K562 (cell line): ENCODE measurements around the gene SLC46A3. TPM values are rescaled to one million over a fixed set of nuclear protein-coding genes. Genes with fewer than 3 reads are reported as not detected.

Experiments
- ATF1 ChIP-seq, 2 experiments: fragments of 450-650 bp in 1 of 2; IDR thresholded peaks; 2 replicates each; pipeline ENCODE4 v1.6.1; 2016; ENCODE audit warnings: missing compliant biosample characterization in 1 of 2, missing genetic modification characterization in 1 of 2
- DACH1 ChIP-seq: fragments of 450-650 bp; IDR thresholded peaks from 2 replicates; pipeline ENCODE4 v1.6.1; 2018; ENCODE audit not compliant: partially characterized antibody
- E2F3 ChIP-seq: fragments of 250-450 bp; sonication (Bioruptor Pico); IDR thresholded peaks from 2 replicates; pipeline ENCODE4 v1.4.0; 2020; ENCODE audit warnings: mild to moderate bottlenecking
- MAZ ChIP-seq, 2 experiments: fragments of 450-650 bp in 1 of 2; sonication (generic) in 1 of 2; formaldehyde crosslinking; IDR thresholded peaks in 1 of 2; conservative IDR thresholded peaks in 1 of 2; 2 replicates each; pipeline versions ENCODE4 v1.4.0 to v1.5.0; 2020; ENCODE audit warnings: mild to moderate bottlenecking in 1 of 2, missing genetic modification reagents in 1 of 2
- MYC ChIP-seq, 2 experiments: fragments of 250-450 bp in 1 of 2; sonication (Bioruptor Pico) in 1 of 2; IDR thresholded peaks; 2 replicates each; pipeline versions ENCODE4 v1.5.1 to v1.6.1; 2012 to 2021; ENCODE audit warnings: low read depth in 2 of 2, borderline replicate concordance in 1 of 2, improper control_type of control experiment in 1 of 2, low read length in 1 of 2, mild to moderate bottlenecking in 1 of 2, moderate library complexity in 1 of 2
- PHF8 ChIP-seq: fragments of 200-600 bp; sonication (generic); IDR thresholded peaks from 2 replicates; pipeline ENCODE4 v1.6.1; 2012; ENCODE audit warnings: mixed run types, mild to moderate bottlenecking, inconsistent platforms, low read length, moderate library complexity, borderline replicate concordance
- POLR2A ChIP-seq: fragments of 450-650 bp; conservative IDR thresholded peaks from 2 replicates; pipeline ENCODE4 v1.6.1; 2016
- POLR2G ChIP-seq: fragments of 200-400 bp; formaldehyde crosslinking; IDR thresholded peaks from 2 replicates; pipeline ENCODE4 v1.6.1; 2017; ENCODE audit warnings: low read depth, mild to moderate bottlenecking, antibody characterized with exemption, low read length, moderate library complexity
- PTBP1 ChIP-seq: fragments of 200-400 bp; formaldehyde crosslinking; IDR thresholded peaks from 2 replicates; pipeline ENCODE4 v1.6.1; 2017; ENCODE audit warnings: low read depth, low read length
- SMAD1 ChIP-seq: fragments of 150-350 bp; IDR thresholded peaks from 2 replicates; pipeline ENCODE4 v1.6.1; 2014; ENCODE audit warnings: low read length, low read depth; ENCODE audit not compliant: partially characterized antibody
- SRF ChIP-seq, 2 experiments: fragments of 250-450, 450-650 bp in 1 of 2; sonication (Bioruptor Pico) in 1 of 2; sonication (generic) in 1 of 2; formaldehyde crosslinking; IDR thresholded peaks; 2 replicates each; pipeline versions ENCODE4 v1.5.0 to v1.5.1; 2020 to 2022; ENCODE audit warnings: mild to moderate bottlenecking in 1 of 2, missing genetic modification reagents in 1 of 2
- ZFX ChIP-seq: sonication (generic); formaldehyde crosslinking; IDR thresholded peaks from 2 replicates; pipeline ENCODE4 v1.8.0; 2022; ENCODE audit warnings: mild to moderate bottlenecking, missing genetic modification reagents, moderate library complexity
- ZNF12 ChIP-seq: sonication (generic); formaldehyde crosslinking; IDR thresholded peaks from 2 replicates; pipeline ENCODE4 v1.4.0; 2020; ENCODE audit warnings: mild to moderate bottlenecking, missing genetic modification reagents
- polyA plus RNA-seq, 8 experiments: library from polyadenylated mRNA; depleted of rRNA in 4 of 8; stranded (reverse) in 5 of 8; unstranded in 3 of 8; fragments of >200 nt; fragmentation: Nextera tagmentation in 2 of 8; fragmentation: Illumina TruSeq in 1 of 8; extraction: Ambion mirVana in 2 of 8; extraction: Trizol in 1 of 8; gene quantifications; 2 replicates each; pipeline versions ENCODE4 v1.2.1 to v1.2.3, GENCODE V29; 2011 to 2014; ENCODE audit warnings: inconsistent platforms in 1 of 8, missing spikeins in 1 of 8
- total RNA-seq, 7 experiments: library from RNA; depleted of rRNA in 6 of 7; stranded (reverse); fragments of >200 nt in 6 of 7; fragmentation: Illumina TruSeq in 2 of 7; extraction: Trizol in 2 of 7; gene quantifications; 2 replicates each; pipeline versions ENCODE4 v1.2.1 to v1.2.3, GENCODE V29; 2011 to 2021; ENCODE audit warnings: low replicate concordance in 1 of 7
- TF ChIP-seq, protein P1 (sequence below), 2 experiments: IDR thresholded peaks in 1 of 2; conservative IDR thresholded peaks in 1 of 2; 2 replicates each; pipeline ENCODE4 v1.6.1; 2016; ENCODE audit warnings: low read depth in 2 of 2, mild to moderate bottlenecking in 1 of 2, missing compliant biosample characterization in 1 of 2, missing genetic modification characterization in 1 of 2, moderate library complexity in 1 of 2
- TF ChIP-seq, protein P2 (sequence below): sonication (generic); formaldehyde crosslinking; IDR thresholded peaks from 2 replicates; pipeline ENCODE4 v1.8.1; 2023; ENCODE audit warnings: mild to moderate bottlenecking, missing genetic modification reagents
- TF ChIP-seq, protein P3 (sequence below), 2 experiments: IDR thresholded peaks; 2 replicates each; pipeline ENCODE4 v1.6.1; 2011; ENCODE audit warnings: borderline replicate concordance in 1 of 2, control low read depth in 1 of 2, low read depth in 1 of 2, low read length in 1 of 2, mild to moderate bottlenecking in 1 of 2, mixed read lengths in 1 of 2, moderate library complexity in 1 of 2; ENCODE audit not compliant: insufficient read depth in 1 of 2, insufficient read length in 1 of 2, poor library complexity in 1 of 2, severe bottlenecking in 1 of 2; ENCODE audit errors: extremely low read depth in 1 of 2

SLC46A3 gene
- total and polyA plus RNA-seq, 9 of the 15 experiments (the other 6 are each of a cell fraction or from before 2014, with no cell fraction given), result 0.14 to 1.2 (median 0.51) TPM

DNA sequence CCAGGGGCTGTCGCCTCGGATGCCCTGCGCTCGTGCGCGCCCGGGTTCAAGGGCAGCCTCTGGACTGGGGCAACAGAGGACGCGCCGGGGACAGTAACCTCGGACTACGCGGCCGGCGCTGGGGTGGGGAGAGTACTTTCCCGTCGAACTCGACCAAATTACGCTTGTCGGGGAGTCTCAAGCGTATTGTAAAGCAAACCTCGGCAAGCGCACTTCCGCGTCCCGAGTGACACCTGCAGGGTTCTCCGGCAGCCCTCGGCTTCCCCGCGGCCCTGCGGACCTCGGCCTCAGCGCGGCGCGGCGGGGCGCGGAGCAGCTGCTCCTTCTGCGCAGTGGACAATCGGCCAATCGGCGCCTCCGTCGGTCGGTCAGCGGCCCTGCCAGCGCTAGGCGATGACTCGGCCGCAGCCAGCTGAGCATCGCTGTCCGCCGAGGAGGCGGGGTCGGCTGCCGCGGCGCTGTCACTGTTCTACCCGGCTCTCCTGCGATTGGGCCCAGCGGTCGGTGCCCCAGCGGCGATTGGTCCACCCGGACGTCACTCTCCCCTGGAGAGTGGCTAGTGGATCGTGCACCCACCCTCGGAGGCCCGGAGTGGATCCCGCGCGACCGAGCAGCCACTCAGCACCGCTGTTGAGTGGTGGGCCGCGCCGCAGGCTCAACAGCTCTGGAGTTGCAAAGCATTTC, at the start of gene SLC46A3 (continued):
- TF ChIP-seq SMAD1 (no peak), ATF1 (CRISPR knock-in tag; IDR thresholded peaks at IDR 0.05) (no peak), ATF1 (tag; IDR thresholded peaks at IDR 0.05) (peak; percentile 81), MYC (IDR thresholded peaks at IDR 0.05; ENCODE audit: low read depth, low read length) (0 out of 2 replicates have a peak, but pooled peaks have one; percentile 30), MYC (CRISPR knock-in tag; IDR thresholded peaks at IDR 0.05; ENCODE audit: borderline replicate concordance, low read depth) (no peak), POLR2A (peak; percentile 47; the same call in 1 of the 2 replicates), ZFX (CRISPR knock-in tag) (peak; percentile 79), SRF (CRISPR knock-in tag; IDR thresholded peaks at IDR 0.05) (0 out of 4 replicates have a peak, but pooled peaks of 1 of the 2 experiments have one; percentile 35), DACH1 (peak; percentile 72), POLR2G (peak; percentile 79), PHF8 (peak; percentile 63; the same call in 1 of the 2 replicates), MAZ (CRISPR knock-in tag; conservative IDR thresholded peaks at IDR 0.05 in 1 of 2, IDR thresholded peaks at IDR 0.05 in 1 of 2) (peak in 1 of 2 experiments; percentile 55; a peak in 1 of 4 replicates), ZNF12 (CRISPR knock-in tag) (no peak), PTBP1 (no peak), E2F3 (no peak)
- TF ChIP-seq, protein P1, sequence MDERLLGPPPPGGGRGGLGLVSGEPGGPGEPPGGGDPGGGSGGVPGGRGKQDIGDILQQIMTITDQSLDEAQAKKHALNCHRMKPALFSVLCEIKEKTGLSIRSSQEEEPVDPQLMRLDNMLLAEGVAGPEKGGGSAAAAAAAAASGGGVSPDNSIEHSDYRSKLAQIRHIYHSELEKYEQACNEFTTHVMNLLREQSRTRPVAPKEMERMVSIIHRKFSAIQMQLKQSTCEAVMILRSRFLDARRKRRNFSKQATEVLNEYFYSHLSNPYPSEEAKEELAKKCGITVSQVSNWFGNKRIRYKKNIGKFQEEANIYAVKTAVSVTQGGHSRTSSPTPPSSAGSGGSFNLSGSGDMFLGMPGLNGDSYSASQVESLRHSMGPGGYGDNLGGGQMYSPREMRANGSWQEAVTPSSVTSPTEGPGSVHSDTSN (CRISPR knock-in tag; IDR thresholded peaks at IDR 0.05; ENCODE audit: low read depth), result peak; percentile 62
- TF ChIP-seq, protein P1 (tag; conservative IDR thresholded peaks at IDR 0.05; ENCODE audit: low read depth), result peak; percentile 94
- TF ChIP-seq, protein P2, sequence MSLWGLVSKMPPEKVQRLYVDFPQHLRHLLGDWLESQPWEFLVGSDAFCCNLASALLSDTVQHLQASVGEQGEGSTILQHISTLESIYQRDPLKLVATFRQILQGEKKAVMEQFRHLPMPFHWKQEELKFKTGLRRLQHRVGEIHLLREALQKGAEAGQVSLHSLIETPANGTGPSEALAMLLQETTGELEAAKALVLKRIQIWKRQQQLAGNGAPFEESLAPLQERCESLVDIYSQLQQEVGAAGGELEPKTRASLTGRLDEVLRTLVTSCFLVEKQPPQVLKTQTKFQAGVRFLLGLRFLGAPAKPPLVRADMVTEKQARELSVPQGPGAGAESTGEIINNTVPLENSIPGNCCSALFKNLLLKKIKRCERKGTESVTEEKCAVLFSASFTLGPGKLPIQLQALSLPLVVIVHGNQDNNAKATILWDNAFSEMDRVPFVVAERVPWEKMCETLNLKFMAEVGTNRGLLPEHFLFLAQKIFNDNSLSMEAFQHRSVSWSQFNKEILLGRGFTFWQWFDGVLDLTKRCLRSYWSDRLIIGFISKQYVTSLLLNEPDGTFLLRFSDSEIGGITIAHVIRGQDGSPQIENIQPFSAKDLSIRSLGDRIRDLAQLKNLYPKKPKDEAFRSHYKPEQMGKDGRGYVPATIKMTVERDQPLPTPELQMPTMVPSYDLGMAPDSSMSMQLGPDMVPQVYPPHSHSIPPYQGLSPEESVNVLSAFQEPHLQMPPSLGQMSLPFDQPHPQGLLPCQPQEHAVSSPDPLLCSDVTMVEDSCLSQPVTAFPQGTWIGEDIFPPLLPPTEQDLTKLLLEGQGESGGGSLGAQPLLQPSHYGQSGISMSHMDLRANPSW (CRISPR knock-in tag), result no peak
- TF ChIP-seq, protein P3, sequence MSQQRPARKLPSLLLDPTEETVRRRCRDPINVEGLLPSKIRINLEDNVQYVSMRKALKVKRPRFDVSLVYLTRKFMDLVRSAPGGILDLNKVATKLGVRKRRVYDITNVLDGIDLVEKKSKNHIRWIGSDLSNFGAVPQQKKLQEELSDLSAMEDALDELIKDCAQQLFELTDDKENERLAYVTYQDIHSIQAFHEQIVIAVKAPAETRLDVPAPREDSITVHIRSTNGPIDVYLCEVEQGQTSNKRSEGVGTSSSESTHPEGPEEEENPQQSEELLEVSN (IDR thresholded peaks at IDR 0.05; ENCODE audit: borderline replicate concordance in 1 of 2, extremely low read depth in 1 of 2, insufficient read depth in 1 of 2, insufficient read length in 1 of 2, low read depth in 1 of 2, low read length in 1 of 2, poor library complexity in 1 of 2, severe bottlenecking in 1 of 2), result peak; percentile 70 to 78
